H9 (cell line): Measurements from ENCODE around the gene ACOT7. TPM values are rescaled to one million over a fixed set of nuclear protein-coding genes. Genes with fewer than 3 reads are reported as not detected.

Source experiments
- DNase-seq: peaks from one replicate; pipeline ENCODE4 v3.0.0-alpha.2; 2017
- H2AFZ ChIP-seq: one replicate; pipeline ENCODE4 v1.6.1; 2013; ENCODE audit warnings: mild to moderate bottlenecking, low read length, control low read depth, moderate library complexity
- H2AK5ac ChIP-seq: 2 replicates; pipeline ENCODE4 v1.6.1; 2013; ENCODE audit warnings: low read length, control low read depth, mixed read lengths; ENCODE audit not compliant: insufficient read length
- H2BK120ac ChIP-seq: one replicate; pipeline ENCODE4 v1.6.1; 2013; ENCODE audit warnings: low read depth, mild to moderate bottlenecking, low read length, control low read depth, inconsistent platforms; ENCODE audit not compliant: poor library complexity, severe bottlenecking
- H2BK12ac ChIP-seq: 2 replicates; pipeline ENCODE4 v1.6.1; 2013; ENCODE audit warnings: low read length, control low read depth, mixed read lengths, low read depth; ENCODE audit not compliant: insufficient read length
- H2BK15ac ChIP-seq: 2 replicates; pipeline ENCODE4 v1.6.1; 2013; ENCODE audit warnings: low read depth, low read length, control low read depth
- H2BK20ac ChIP-seq: one replicate; pipeline ENCODE4 v1.6.1; 2013; ENCODE audit warnings: low read depth, mild to moderate bottlenecking, low read length, control low read depth, inconsistent platforms; ENCODE audit not compliant: poor library complexity, severe bottlenecking
- H2BK5ac ChIP-seq: 2 replicates; pipeline ENCODE4 v1.6.1; 2013; ENCODE audit warnings: low read length, control low read depth, mixed read lengths; ENCODE audit not compliant: insufficient read length
- H3K14ac ChIP-seq: 2 replicates; pipeline ENCODE4 v1.6.1; 2013; ENCODE audit warnings: low read length, control low read depth; ENCODE audit not compliant: insufficient read depth
- H3K18ac ChIP-seq: 2 replicates; pipeline ENCODE4 v1.6.1; 2013; ENCODE audit warnings: low read depth, mild to moderate bottlenecking, mixed read lengths, low read length, control low read depth; ENCODE audit not compliant: insufficient read length
- H3K23ac ChIP-seq: 2 replicates; pipeline ENCODE4 v1.6.1; 2013; ENCODE audit warnings: low read length, control low read depth, mixed read lengths, low read depth; ENCODE audit not compliant: insufficient read length
- H3K23me2 ChIP-seq: 2 replicates; pipeline ENCODE4 v1.6.1; 2013; ENCODE audit warnings: low read depth, mild to moderate bottlenecking, mixed read lengths, low read length, control low read depth; ENCODE audit not compliant: insufficient read length, poor library complexity, severe bottlenecking
- H3K27ac ChIP-seq: 2 replicates; pipeline ENCODE4 v1.5.1; 2013; ENCODE audit warnings: low read length, control low read depth, mixed read lengths, low read depth; ENCODE audit not compliant: insufficient read length
- H3K27me3 ChIP-seq: 2 replicates; pipeline ENCODE4 v1.6.1; 2013; ENCODE audit warnings: low read length, control low read depth, inconsistent platforms; ENCODE audit not compliant: insufficient read depth
- H3K4ac ChIP-seq: 2 replicates; pipeline ENCODE4 v1.6.1; 2013; ENCODE audit warnings: low read depth, mild to moderate bottlenecking, control low read depth, inconsistent platforms, low read length, moderate library complexity
- H3K4me1 ChIP-seq: 2 replicates; pipeline ENCODE4 v1.6.1; 2013; ENCODE audit warnings: low read length, control low read depth, inconsistent platforms; ENCODE audit not compliant: insufficient read depth
- H3K4me2 ChIP-seq: 2 replicates; pipeline ENCODE4 v1.6.1; 2013; ENCODE audit warnings: low read length, control low read depth, mixed read lengths; ENCODE audit not compliant: insufficient read length, insufficient read depth
- H3K56ac ChIP-seq: 2 replicates; pipeline ENCODE4 v1.6.1; 2013; ENCODE audit warnings: low read depth, mild to moderate bottlenecking, mixed read lengths, low read length, control low read depth; ENCODE audit not compliant: insufficient read length
- H3K79me1 ChIP-seq: 2 replicates; pipeline ENCODE4 v1.6.1; 2013; ENCODE audit warnings: low read depth, mild to moderate bottlenecking, moderate library complexity, low read length, control low read depth, inconsistent platforms; ENCODE audit not compliant: insufficient read depth, poor library complexity, severe bottlenecking
- H3K79me2 ChIP-seq: 2 replicates; pipeline ENCODE4 v1.6.1; 2013; ENCODE audit warnings: low read length, control low read depth, inconsistent platforms; ENCODE audit not compliant: insufficient read depth
- H3K9ac ChIP-seq: 2 replicates; pipeline ENCODE4 v1.6.1; 2013; ENCODE audit warnings: low read length, control low read depth, mixed read lengths; ENCODE audit not compliant: insufficient read length; ENCODE audit errors: extremely low read depth
- H3K9me3 ChIP-seq: one replicate; pipeline ENCODE4 v1.6.1; 2013; ENCODE audit warnings: low read depth, low read length, inconsistent platforms; ENCODE audit not compliant: control insufficient read depth
- H3T11ph ChIP-seq: one replicate; pipeline ENCODE4 v1.6.1; 2013; ENCODE audit warnings: mild to moderate bottlenecking, low read length, control low read depth, inconsistent platforms
- H4K20me1 ChIP-seq: one replicate; pipeline ENCODE4 v1.6.1; 2013; ENCODE audit not compliant: control insufficient read depth, insufficient read length, insufficient read depth
- H4K5ac ChIP-seq: 2 replicates; pipeline ENCODE4 v1.6.1; 2013; ENCODE audit warnings: low read depth, mild to moderate bottlenecking, mixed read lengths, low read length, control low read depth; ENCODE audit not compliant: insufficient read length
- H4K8ac ChIP-seq: replicated peaks from 2 replicates; pipeline ENCODE4 v1.6.1; 2013; ENCODE audit warnings: low read length, control low read depth, mixed read lengths, low read depth; ENCODE audit not compliant: insufficient read length
- H4K91ac ChIP-seq: 2 replicates; pipeline ENCODE4 v1.6.1; 2013; ENCODE audit warnings: low read depth, mild to moderate bottlenecking, moderate library complexity, mixed read lengths, low read length, control low read depth; ENCODE audit not compliant: insufficient read length
- H3K27ac Mint-ChIP-seq, 3 experiments: 2 replicates in 2 of 3; 3 replicates in 1 of 3; pipeline ENCODE4 v1.8.0; 2020 to 2021; ENCODE audit warnings: mixed read lengths in 3 of 3, mild to moderate bottlenecking in 1 of 3, moderate library complexity in 1 of 3
- H3K27me3 Mint-ChIP-seq: 2 replicates; pipeline ENCODE4 v1.8.0; 2021; ENCODE audit warnings: low read depth, mild to moderate bottlenecking, moderate library complexity, mixed read lengths
- H3K36me3 Mint-ChIP-seq, 3 experiments: 2 replicates in 2 of 3; 3 replicates in 1 of 3; pipeline ENCODE4 v1.8.0; 2020 to 2021; ENCODE audit warnings: low read depth in 3 of 3, mixed read lengths in 3 of 3; ENCODE audit not compliant: insufficient read depth in 1 of 3
- H3K4me1 Mint-ChIP-seq, 2 experiments: 2 replicates each; pipeline ENCODE4 v1.8.0; 2020; ENCODE audit warnings: mixed read lengths in 2 of 2
- H3K4me3 Mint-ChIP-seq, 2 experiments: 2 replicates in 1 of 2; 3 replicates in 1 of 2; pipeline ENCODE4 v1.8.0; 2020 to 2021; ENCODE audit warnings: mild to moderate bottlenecking in 2 of 2, mixed read lengths in 2 of 2, moderate library complexity in 1 of 2
- H3K9me3 Mint-ChIP-seq, 2 experiments: 2 replicates in 1 of 2; 3 replicates in 1 of 2; pipeline ENCODE4 v1.8.0; 2020; ENCODE audit warnings: mild to moderate bottlenecking in 2 of 2, mixed read lengths in 2 of 2, moderate library complexity in 1 of 2
- CTCF ChIP-seq: fragments of 200-600 bp; sonication (generic); conservative IDR thresholded peaks from 3 replicates; pipeline ENCODE4 v1.8.0; 2021; ENCODE audit warnings: antibody characterized with exemption, mild to moderate bottlenecking
- WGBS: extraction: QIAGEN DNeasy Blood & Tissue Kit; methylation state at CpG from one replicate; pipeline ENCODE4 v1.1.7; 2013; ENCODE audit warnings: missing lambda C conversion rate, low lambda C conversion rate, mixed read lengths; ENCODE audit not compliant: insufficient read length; ENCODE audit errors: extremely low coverage; 5-methylcytosine and 5-hydroxymethylcytosine counted together
- total RNA-seq: library from RNA; stranded (reverse); gene quantifications from 2 replicates; pipeline ENCODE4 v1.2.1, GENCODE V29; 2021

The ACOT7 gene
- total RNA-seq, 1 experiment from 2014 or later, result 87.4 TPM

GRCh38 chr1:6234502-6235295 is 158.9 kb downstream of the ACOT7 start:
- H3K18ac ChIP-seq, result no peak overlapping the region
- no CpG with 5 or more reads among the region's 20 CpGs for WGBS

More at GRCh38 chr1:6234502-6235295, 158.9 kb downstream of the ACOT7 start:
- Histone ChIP-seq H2BK5ac (no peak overlapping the region), H3K4ac (no peak overlapping the region), H2BK12ac (no peak overlapping the region), H4K5ac (no peak overlapping the region), H3K4me1 (peaks cover 2% of the 10 kb centered on the region; the same call in 1 of the 2 replicates), H2BK120ac (no peak overlapping the region), H2AFZ (no peak overlapping the region), H4K8ac (no peak overlapping the region), H2BK15ac (no peak overlapping the region), H3K9ac (peak overlapping the region; percentile 94), H3K27me3 (no peaks in the 10 kb centered on the region), H3K56ac (no peak overlapping the region), H3K9me3 (no peaks in the 10 kb centered on the region), H2AK5ac (no peak overlapping the region), H3K23me2 (peaks cover 10% of the 10 kb centered on the region), H2BK20ac (no peak overlapping the region), H3K27ac (no peak overlapping the region), H3K14ac (0 out of 2 replicates have a peak overlapping the region, but pooled peaks have one; percentile 28), H3K79me1 (peaks cover 11% of the 10 kb centered on the region), H3T11ph (no peak overlapping the region), H3K4me2 (peak overlapping the region; percentile 75), H3K79me2 (peaks cover 6% of the 10 kb centered on the region; the same call in 1 of the 2 replicates), H4K91ac (no peak overlapping the region), H3K23ac (no peak overlapping the region), H4K20me1 (no peaks in the 10 kb centered on the region)
- H3K27me3 Mint-ChIP-seq, result no peaks in the 10 kb centered on the region
- peaks cover 29 to 47% (median 44%) of the 10 kb centered on the region in 3 experiments; a peak in 6 of 7 replicates for H3K36me3 Mint-ChIP-seq
- peak overlapping the region; percentile 87 to 92 for H3K4me3 Mint-ChIP-seq
- TF ChIP-seq CTCF, result no peak
- H3K27ac Mint-ChIP-seq, result peak overlapping the region; percentile 66 to 95 (median 94); a peak in 5 of 7 replicates
- no peaks in the 10 kb centered on the region; a peak in 2 of 5 replicates for H3K9me3 Mint-ChIP-seq
- no peak for DNase-seq
- H3K4me1 Mint-ChIP-seq, result peaks cover 28 to 38% of the 10 kb centered on the region in 2 experiments
